H1 (cell line): ENCODE measurements around the gene GTF3C5. TPM values are rescaled to one million over a fixed set of nuclear protein-coding genes. Genes with fewer than 3 reads are reported as not detected.

Experiments
- CTCF ChIA-PET: fragments of 300-600 bp; sonication (Branson Sonifier 250); formaldehyde crosslinking; loops from one replicate; lab custom pipeline; 2021; ENCODE audit not compliant: partially characterized antibody; lab: Charles Lee
- POLR2A ChIA-PET: fragments of 300-600 bp; sonication (Branson Sonifier 250); formaldehyde crosslinking; loops from one replicate; lab custom pipeline; 2021; ENCODE audit warnings: inconsistent platforms; ENCODE audit not compliant: partially characterized antibody; lab: Charles Lee
- DNase-seq, 2 experiments: peaks; one replicate each; pipeline versions ENCODE4 v3.0.0 to v3.0.0-alpha.2; 2010 to 2022; ENCODE audit warnings: low spot score in 2 of 2, low read depth in 1 of 2, mixed read lengths in 1 of 2
- FAIRE-seq: peaks from 2 replicates; lab custom pipeline; 2011; peaks lifted over from hg19 to GRCh38; lab: Jason Lieb, UNC
- H2AFZ ChIP-seq: 2 replicates; pipeline ENCODE4 v1.8.1; 2012; ENCODE audit warnings: low read length, inconsistent platforms
- H2AK5ac ChIP-seq: 2 replicates; pipeline ENCODE4 v1.6.1; 2013; ENCODE audit warnings: low read depth, low read length
- H2BK120ac ChIP-seq: replicated peaks from 2 replicates; pipeline ENCODE3; 2013; ENCODE audit warnings: low read depth, low read length, inconsistent platforms
- H2BK12ac ChIP-seq: 2 replicates; pipeline ENCODE4 v1.6.1; 2013; ENCODE audit warnings: low read depth, low read length
- H2BK15ac ChIP-seq: 2 replicates; pipeline ENCODE4 v1.6.1; 2013; ENCODE audit warnings: low read length
- H2BK20ac ChIP-seq: 2 replicates; pipeline ENCODE4 v1.6.1; 2013; ENCODE audit warnings: low read length
- H2BK5ac ChIP-seq: 2 replicates; pipeline ENCODE4 v1.6.1; 2013; ENCODE audit warnings: low read depth, low read length
- H3K14ac ChIP-seq: 2 replicates; pipeline ENCODE4 v1.6.1; 2013; ENCODE audit warnings: inconsistent platforms; ENCODE audit not compliant: insufficient read length
- H3K18ac ChIP-seq: 2 replicates; pipeline ENCODE4 v1.6.1; 2013; ENCODE audit warnings: low read length; ENCODE audit errors: extremely low read depth
- H3K23ac ChIP-seq: 2 replicates; pipeline ENCODE4 v1.6.1; 2013; ENCODE audit warnings: inconsistent platforms; ENCODE audit not compliant: insufficient read length
- H3K23me2 ChIP-seq: 2 replicates; pipeline ENCODE4 v1.6.1; 2013; ENCODE audit warnings: low read depth, low read length
- H3K27ac ChIP-seq: 2 replicates; pipeline ENCODE4 v1.6.1; 2011; ENCODE audit warnings: low read depth, low read length, inconsistent platforms
- H3K27me3 ChIP-seq, 4 experiments: replicated peaks in 1 of 4; 1 replicate in 1 of 4; 2 replicates in 3 of 4; pipeline versions ENCODE4 v1.6.1 to v1.8.1; 2011 to 2013; ENCODE audit warnings: low read length in 3 of 4, mild to moderate bottlenecking in 3 of 4, inconsistent platforms in 2 of 4, mixed read lengths in 2 of 4, moderate library complexity in 1 of 4; ENCODE audit not compliant: control insufficient read depth in 3 of 4, insufficient read depth in 3 of 4; ENCODE audit errors: extremely low read depth in 1 of 4
- H3K36me3 ChIP-seq, 4 experiments: 2 replicates each; pipeline versions ENCODE4 v1.6.1 to v1.8.1; 2011 to 2013; ENCODE audit warnings: mild to moderate bottlenecking in 4 of 4, low read length in 3 of 4, moderate library complexity in 2 of 4, control low read depth in 1 of 4, inconsistent platforms in 1 of 4; ENCODE audit not compliant: insufficient read depth in 4 of 4, control insufficient read depth in 2 of 4
- H3K4ac ChIP-seq: replicated peaks from 2 replicates; pipeline ENCODE3; 2013; ENCODE audit warnings: low read length, low read depth, mixed read lengths, inconsistent platforms; ENCODE audit not compliant: insufficient read length
- H3K4me1 ChIP-seq, 4 experiments: replicated peaks in 1 of 4; 1 replicate in 1 of 4; 2 replicates in 3 of 4; pipeline versions ENCODE4 v1.6.1 to v1.8.1; 2011 to 2013; ENCODE audit warnings: low read length in 3 of 4, inconsistent platforms in 2 of 4, mixed read lengths in 1 of 4; ENCODE audit not compliant: insufficient read depth in 4 of 4, control insufficient read depth in 3 of 4
- H3K4me2 ChIP-seq, 2 experiments: 2 replicates each; pipeline versions ENCODE4 v1.6.1 to v1.8.1; 2011 to 2013; ENCODE audit warnings: low read depth in 2 of 2, low read length in 2 of 2, control low read depth in 1 of 2, inconsistent platforms in 1 of 2, mild to moderate bottlenecking in 1 of 2; ENCODE audit not compliant: insufficient read depth in 1 of 2
- H3K4me3 ChIP-seq, 4 experiments: fragments of 200-600, 300-600 bp in 1 of 4; sonication (generic), shearing (Covaris generic), sonication (Bioruptor Twin) in 1 of 4; 2 replicates each; pipeline versions ENCODE4 v1.5.1 to v1.8.1; 2011 to 2016; ENCODE audit warnings: low read length in 4 of 4, low read depth in 3 of 4, control low read depth in 2 of 4, inconsistent platforms in 2 of 4, mild to moderate bottlenecking in 2 of 4, mixed read lengths in 1 of 4, moderate library complexity in 1 of 4; ENCODE audit not compliant: insufficient read depth in 2 of 4; ENCODE audit errors: extremely low read depth in 1 of 4
- H3K56ac ChIP-seq: replicated peaks from 2 replicates; pipeline ENCODE3; 2013; ENCODE audit warnings: low read depth, mild to moderate bottlenecking, mixed read lengths, low read length, inconsistent platforms; ENCODE audit not compliant: insufficient read length
- H3K79me1 ChIP-seq: 2 replicates; pipeline ENCODE4 v1.6.1; 2013; ENCODE audit warnings: low read depth, low read length, control low read depth
- H3K79me2 ChIP-seq, 2 experiments: 2 replicates each; pipeline versions ENCODE4 v1.6.1 to v1.8.1; 2012 to 2013; ENCODE audit warnings: low read length in 2 of 2, mild to moderate bottlenecking in 2 of 2, inconsistent platforms in 1 of 2; ENCODE audit not compliant: insufficient read depth in 2 of 2, control insufficient read depth in 1 of 2
- H3K9ac ChIP-seq, 4 experiments: replicated peaks in 1 of 4; 1 replicate in 1 of 4; 2 replicates in 3 of 4; pipeline versions ENCODE4 v1.6.1 to v1.8.1; 2011 to 2013; ENCODE audit warnings: low read depth in 3 of 4, low read length in 3 of 4, control low read depth in 2 of 4, mild to moderate bottlenecking in 2 of 4, moderate library complexity in 2 of 4, inconsistent platforms in 1 of 4; ENCODE audit errors: extremely low read depth in 1 of 4
- H3K9me3 ChIP-seq, 2 experiments: 2 replicates each; pipeline versions ENCODE4 v1.6.1 to v1.8.1; 2012 to 2013; ENCODE audit warnings: mild to moderate bottlenecking in 2 of 2, moderate library complexity in 2 of 2, control low read depth in 1 of 2, inconsistent platforms in 1 of 2, low read depth in 1 of 2, low read length in 1 of 2, mixed read lengths in 1 of 2; ENCODE audit not compliant: insufficient read depth in 2 of 2
- H4K20me1 ChIP-seq, 2 experiments: replicated peaks in 1 of 2; 2 replicates each; pipeline versions ENCODE3 to v1.8.1; 2011 to 2013; ENCODE audit warnings: inconsistent platforms in 2 of 2, low read length in 2 of 2, mild to moderate bottlenecking in 1 of 2; ENCODE audit not compliant: insufficient read depth in 2 of 2, control insufficient read depth in 1 of 2
- H4K5ac ChIP-seq: 2 replicates; pipeline ENCODE4 v1.6.1; 2013; ENCODE audit warnings: low read length, low read depth, mixed read lengths, inconsistent platforms; ENCODE audit not compliant: insufficient read length
- H4K8ac ChIP-seq: 2 replicates; pipeline ENCODE4 v1.8.0; 2013; ENCODE audit warnings: mild to moderate bottlenecking, moderate library complexity, low read length, inconsistent platforms; ENCODE audit not compliant: insufficient read depth; ENCODE audit errors: extremely low read depth
- H4K91ac ChIP-seq: replicated peaks from 2 replicates; pipeline ENCODE3; 2013; ENCODE audit warnings: low read length, mixed read lengths, inconsistent platforms; ENCODE audit not compliant: insufficient read length
- WGBS, 2 experiments: shearing (Covaris generic) in 1 of 2; methylation state at CpG; one replicate each; pipeline versions ENCODE4 v1.1.6 to v1.1.7; 2013 to 2015; ENCODE audit warnings: low lambda C conversion rate in 2 of 2, mixed read lengths in 2 of 2, inconsistent platforms in 1 of 2, low coverage in 1 of 2, missing lambda C conversion rate in 1 of 2; ENCODE audit not compliant: insufficient replicate concordance in 2 of 2, insufficient coverage in 1 of 2, insufficient read length in 1 of 2; ENCODE audit errors: extremely low coverage in 1 of 2, missing lambda C conversion rate in 1 of 2; 5-methylcytosine and 5-hydroxymethylcytosine counted together
- polyA plus RNA-seq, 7 experiments: library from polyadenylated mRNA; depleted of rRNA in 3 of 7; stranded (reverse) in 5 of 7; unstranded in 2 of 7; fragments of >200 nt in 5 of 7; fragments of 200-250 nt in 2 of 7; gene quantifications; 1 replicate in 5 of 7; 2 replicates in 1 of 7; 4 replicates in 1 of 7; pipeline versions ENCODE4 v1.2.1 to v1.2.3, GENCODE V29; 2011 to 2013; ENCODE audit warnings: missing spikeins in 2 of 7, mixed read lengths in 2 of 7
- total RNA-seq: library from RNA; stranded (reverse); fragmentation: NEBNext Ultra II Directional; extraction: Animal tissue kit (Norgen Biotek cat#: 25700); gene quantifications from 2 replicates; pipeline ENCODE4 v1.2.1, GENCODE V29; 2021

Gene GTF3C5
- total and polyA plus RNA-seq, 2 of the 8 experiments (the other 6 are each of a cell fraction or from before 2014, with no cell fraction given): 78.7 to 87.1 TPM

- 90% methylated on average over 17 of the region's 17 CpGs; no CpG with 5 or more reads in 1 of the 2 experiments for WGBS, 2 experiments
- Histone ChIP-seq H2BK12ac (no peak overlapping the region), H4K20me1 (peaks cover 0 to 8% of the 10 kb centered on the region in 2 experiments), H3K23ac (no peak overlapping the region), H2AK5ac (no peak overlapping the region), H3K23me2 (no peaks in the 10 kb centered on the region), H3K79me1 (no peaks in the 10 kb centered on the region), H3K4ac (no peak overlapping the region), H2BK120ac (no peak overlapping the region), H3K18ac (no peak overlapping the region), H4K91ac (no peak overlapping the region), H3K36me3 (peaks cover 2 to 13% (median 5%) of the 10 kb centered on the region in 4 experiments; a peak in 5 of 8 replicates), H3K56ac (no peak overlapping the region), H3K4me2 (no peak overlapping the region), H3K9me3 (no peaks in the 10 kb centered on the region), H2BK20ac (no peak overlapping the region), H3K9ac (no peak overlapping the region), H2BK5ac (no peak overlapping the region), H3K27me3 (no peaks in the 10 kb centered on the region), H3K4me3 (no peak overlapping the region), H3K79me2 (no peaks in the 10 kb centered on the region), H2AFZ (no peak overlapping the region), H3K14ac (no peak overlapping the region), H3K4me1 (peaks cover 0 to 8% (median 3%) of the 10 kb centered on the region in 4 experiments; a peak in 3 of 7 replicates), H2BK15ac (no peak overlapping the region), H4K5ac (no peak overlapping the region), H3K27ac (no peak overlapping the region), H4K8ac (no peak overlapping the region)
- no peak for DNase-seq
- POLR2A ChIA-PET: interaction anchor here (1.4 kb wide), 1 partner anchor 241 kb away, joined by 3 read pairs; the partner anchor contains the start of genes MED22 and RPL7A
- FAIRE-seq: no peak
- CTCF ChIA-PET: interaction anchor here (0.9 to 19.3 kb wide), 9 partner anchors 11 to 84 kb away, joined by 3 to 337 read pairs (median 6); no protein-coding TSS in a partner anchor
Measured at GRCh38 chr9:133106511-133107244, 75.9 kb downstream of the GTF3C5 start.
